Mesenchymal stem cell (in vitro differentiated cells and primary cell): ENCODE results near the gene SH3PXD2A.

Source experiments
- DNase-seq: peaks from one replicate; pipeline ENCODE4 v3.0.0-alpha.2; 2013
- H2AFZ ChIP-seq: one replicate; pipeline ENCODE4 v1.6.1; 2013; ENCODE audit warnings: low read depth, mild to moderate bottlenecking, control low read depth, inconsistent platforms, low read length, moderate library complexity
- H2AK5ac ChIP-seq: 2 replicates; pipeline ENCODE4 v1.6.1; 2013; ENCODE audit warnings: low read length, moderate library complexity, mild to moderate bottlenecking, inconsistent platforms; ENCODE audit not compliant: severe bottlenecking
- H2BK120ac ChIP-seq: one replicate; pipeline ENCODE4 v1.6.1; 2013; ENCODE audit warnings: low read depth, mild to moderate bottlenecking, inconsistent platforms, low read length, moderate library complexity
- H2BK12ac ChIP-seq, 2 experiments: one replicate each; pipeline ENCODE4 v1.6.1; 2013; ENCODE audit warnings: inconsistent platforms in 2 of 2, low read length in 2 of 2, mild to moderate bottlenecking in 2 of 2, moderate library complexity in 2 of 2, control low read depth in 1 of 2
- H2BK15ac ChIP-seq: one replicate; pipeline ENCODE4 v1.6.1; 2013; ENCODE audit warnings: mild to moderate bottlenecking, low read depth, inconsistent platforms; ENCODE audit not compliant: poor library complexity, severe bottlenecking
- H2BK5ac ChIP-seq: 2 replicates; pipeline ENCODE4 v1.6.1; 2013; ENCODE audit warnings: low read depth, mild to moderate bottlenecking, low read length, control low read depth, inconsistent platforms; ENCODE audit not compliant: poor library complexity, severe bottlenecking
- H3K14ac ChIP-seq, 2 experiments: one replicate each; pipeline ENCODE4 v1.6.1; 2013; ENCODE audit warnings: inconsistent platforms in 2 of 2, low read length in 2 of 2, control low read depth in 1 of 2, mild to moderate bottlenecking in 1 of 2, moderate library complexity in 1 of 2
- H3K18ac ChIP-seq, 2 experiments: one replicate each; pipeline ENCODE4 v1.6.1; 2013; ENCODE audit warnings: inconsistent platforms in 2 of 2, low read length in 2 of 2, control low read depth in 1 of 2, low read depth in 1 of 2, mild to moderate bottlenecking in 1 of 2
- H3K23ac ChIP-seq, 2 experiments: one replicate each; pipeline ENCODE4 v1.6.1; 2013; ENCODE audit warnings: inconsistent platforms in 2 of 2, low read length in 2 of 2, mild to moderate bottlenecking in 2 of 2, moderate library complexity in 2 of 2, control low read depth in 1 of 2
- H3K27ac ChIP-seq: 2 replicates; pipeline ENCODE4 v1.5.1; 2013; ENCODE audit warnings: mild to moderate bottlenecking, moderate library complexity, low read length, control low read depth, inconsistent platforms; ENCODE audit not compliant: poor library complexity, severe bottlenecking
- H3K27me3 ChIP-seq, 2 experiments: 2 replicates each; pipeline versions ENCODE4 v1.6.1 to v1.7.0; 2013; ENCODE audit warnings: low read length in 2 of 2, mild to moderate bottlenecking in 2 of 2, moderate library complexity in 2 of 2, control low read depth in 1 of 2, inconsistent platforms in 1 of 2; ENCODE audit not compliant: control insufficient read depth in 1 of 2, insufficient read depth in 1 of 2
- H3K36me3 ChIP-seq, 2 experiments: 2 replicates each; pipeline versions ENCODE4 v1.6.1 to v1.7.0; 2013; ENCODE audit warnings: low read length in 2 of 2, control low read depth in 1 of 2, inconsistent platforms in 1 of 2, low read depth in 1 of 2, mild to moderate bottlenecking in 1 of 2; ENCODE audit not compliant: insufficient read depth in 2 of 2, control insufficient read depth in 1 of 2
- H3K4ac ChIP-seq, 2 experiments: one replicate each; pipeline ENCODE4 v1.6.1; 2013; ENCODE audit warnings: inconsistent platforms in 2 of 2, low read length in 2 of 2, mild to moderate bottlenecking in 2 of 2, moderate library complexity in 2 of 2, control low read depth in 1 of 2, low read depth in 1 of 2
- H3K4me1 ChIP-seq: 2 replicates; pipeline ENCODE4 v1.6.1; 2013; ENCODE audit warnings: low read depth, low read length, control low read depth; ENCODE audit not compliant: control insufficient read depth, insufficient read depth
- H3K4me2 ChIP-seq: 2 replicates; pipeline ENCODE4 v1.6.1; 2013; ENCODE audit warnings: low read length, mild to moderate bottlenecking, inconsistent platforms; ENCODE audit not compliant: poor library complexity, severe bottlenecking
- H3K4me3 ChIP-seq, 2 experiments: 2 replicates each; pipeline versions ENCODE4 v1.5.1 to v1.7.0; 2013; ENCODE audit warnings: low read length in 2 of 2, mild to moderate bottlenecking in 2 of 2, control low read depth in 1 of 2, low read depth in 1 of 2; ENCODE audit not compliant: insufficient read depth in 1 of 2
- H3K79me1 ChIP-seq: replicated peaks from 2 replicates; pipeline ENCODE4 v1.6.1; 2013; ENCODE audit warnings: mild to moderate bottlenecking, control low read depth, low read length, inconsistent platforms; ENCODE audit not compliant: poor library complexity, severe bottlenecking
- H3K9ac ChIP-seq: 2 replicates; pipeline ENCODE4 v1.7.0; 2013; ENCODE audit warnings: mild to moderate bottlenecking, low read length, moderate library complexity
- H3K9me3 ChIP-seq: 2 replicates; pipeline ENCODE4 v1.7.0; 2013; ENCODE audit warnings: mild to moderate bottlenecking, low read length; ENCODE audit not compliant: control insufficient read depth
- H4K8ac ChIP-seq: one replicate; pipeline ENCODE4 v1.6.1; 2013; ENCODE audit warnings: inconsistent platforms, mild to moderate bottlenecking, low read length, moderate library complexity
- H4K91ac ChIP-seq: one replicate; pipeline ENCODE4 v1.6.1; 2013; ENCODE audit warnings: mild to moderate bottlenecking, low read length, inconsistent platforms
- WGBS: methylation state at CpG from one replicate; pipeline ENCODE4 v1.1.7; 2013; ENCODE audit warnings: mixed read lengths; 5-methylcytosine and 5-hydroxymethylcytosine counted together

SH3PXD2A gene

GRCh38 chr10:103676058-103676785 lies 179.2 kb downstream of the SH3PXD2A start:
- no peak for DNase-seq
- H3K14ac ChIP-seq = peak overlapping the region in 1 of 2 experiments; percentile 18
- WGBS = 71% methylated on average over 7 of the region's 7 CpGs

GRCh38 chr10:103673606-103674005 lies 181.8 kb downstream of the SH3PXD2A start:
- no peak overlapping the region for H4K91ac ChIP-seq
- no peak overlapping the region for H2BK15ac ChIP-seq
- H3K4ac ChIP-seq = no peak overlapping the region
- no peak overlapping the region for H4K8ac ChIP-seq
- H3K4me3 ChIP-seq = no peak overlapping the region
- WGBS = 98% methylated on average over 3 of the region's 3 CpGs
- H2AFZ ChIP-seq = no peak overlapping the region
- no peak overlapping the region for H3K18ac ChIP-seq
- no peaks in the 10 kb centered on the region for H3K27me3 ChIP-seq
- H3K27ac ChIP-seq = no peak overlapping the region
- no peaks in the 10 kb centered on the region for H3K79me1 ChIP-seq
- no peaks in the 10 kb centered on the region for H3K9me3 ChIP-seq
- no peak for DNase-seq
- H3K9ac ChIP-seq = peak overlapping the region; percentile 5
- H3K4me2 ChIP-seq = no peak overlapping the region
- no peak overlapping the region for H2BK120ac ChIP-seq
- H3K36me3 ChIP-seq = peaks cover 0 to 18% of the 10 kb centered on the region in 2 experiments
- H2AK5ac ChIP-seq = no peak overlapping the region
- no peak overlapping the region for H2BK12ac ChIP-seq
- no peak overlapping the region for H3K14ac ChIP-seq
- H3K4me1 ChIP-seq = peaks cover 22% of the 10 kb centered on the region
- H2BK5ac ChIP-seq = no peak overlapping the region
- H3K23ac ChIP-seq = no peak overlapping the region

More at GRCh38 chr10:103676058-103676785, 179.2 kb downstream of the SH3PXD2A start:
- Histone ChIP-seq H2AFZ (no peak overlapping the region), H2BK5ac (no peak overlapping the region), H3K9me3 (no peaks in the 10 kb centered on the region), H3K27me3 (no peaks in the 10 kb centered on the region), H3K4me1 (peaks cover 20% of the 10 kb centered on the region), H3K79me1 (no peaks in the 10 kb centered on the region), H3K23ac (no peak overlapping the region), H4K91ac (peak overlapping the region; percentile 67), H3K4me3 (peak overlapping the region in 1 of 2 experiments; percentile 76), H3K9ac (peak overlapping the region; percentile 93), H3K27ac (no peak overlapping the region), H4K8ac (peak overlapping the region; percentile 47), H2BK120ac (no peak overlapping the region), H3K4me2 (no peak overlapping the region), H2BK12ac (peak overlapping the region; percentile 75 to 84), H3K18ac (peak overlapping the region; percentile 16 to 54), H3K36me3 (peaks cover 0 to 11% of the 10 kb centered on the region in 2 experiments), H2AK5ac (no peak overlapping the region), H3K4ac (peak overlapping the region; percentile 32 to 64), H2BK15ac (peak overlapping the region; percentile 33)

GRCh38 chr10:103672345-103672744 lies 183.0 kb downstream of the SH3PXD2A start:
- no peak overlapping the region for H3K14ac ChIP-seq
- no peak overlapping the region for H2BK15ac ChIP-seq
- H3K27ac ChIP-seq = no peak overlapping the region
- peaks cover 2% of the 10 kb centered on the region for H3K79me1 ChIP-seq
- WGBS = 85% methylated on average over 7 of the region's 7 CpGs
- no peak overlapping the region for H4K91ac ChIP-seq
- peaks cover 18% of the 10 kb centered on the region for H3K4me1 ChIP-seq
- H3K23ac ChIP-seq = no peak overlapping the region
- no peak overlapping the region for H3K4me2 ChIP-seq
- H2AFZ ChIP-seq = no peak overlapping the region
- H3K4ac ChIP-seq = no peak overlapping the region
- H3K18ac ChIP-seq = no peak overlapping the region
- H3K9me3 ChIP-seq = no peaks in the 10 kb centered on the region
- peaks cover 0 to 18% of the 10 kb centered on the region in 2 experiments for H3K36me3 ChIP-seq
- no peak overlapping the region for H3K9ac ChIP-seq
- H2BK120ac ChIP-seq = no peak overlapping the region
- H3K27me3 ChIP-seq = no peaks in the 10 kb centered on the region
- no peak overlapping the region for H3K4me3 ChIP-seq
- no peak overlapping the region for H4K8ac ChIP-seq
- H2BK12ac ChIP-seq = no peak overlapping the region
- no peak overlapping the region for H2BK5ac ChIP-seq
- DNase-seq = no peak
- no peak overlapping the region for H2AK5ac ChIP-seq

GRCh38 chr10:103671126-103671895 lies 184.1 kb downstream of the SH3PXD2A start:
- H2AK5ac ChIP-seq = no peak overlapping the region
- H3K36me3 ChIP-seq = peaks cover 0 to 21% of the 10 kb centered on the region in 2 experiments
- no peak overlapping the region for H2BK5ac ChIP-seq
- no peak for DNase-seq
- H3K23ac ChIP-seq = no peak overlapping the region
- no peak overlapping the region for H3K14ac ChIP-seq
- H4K8ac ChIP-seq = no peak overlapping the region
- 88% methylated on average over 6 of the region's 10 CpGs for WGBS
- no peak overlapping the region for H3K4me3 ChIP-seq
- no peak overlapping the region for H2BK12ac ChIP-seq
- H2BK15ac ChIP-seq = no peak overlapping the region
- H3K9ac ChIP-seq = no peak overlapping the region
- H2AFZ ChIP-seq = no peak overlapping the region
- H3K9me3 ChIP-seq = no peaks in the 10 kb centered on the region
- H3K4ac ChIP-seq = peak overlapping the region in 1 of 2 experiments; percentile 13
- H4K91ac ChIP-seq = no peak overlapping the region
- no peak overlapping the region for H3K4me2 ChIP-seq
- no peak overlapping the region for H3K27ac ChIP-seq
- H3K79me1 ChIP-seq = peaks cover 2% of the 10 kb centered on the region
- no peak overlapping the region for H3K18ac ChIP-seq
- H2BK120ac ChIP-seq = no peak overlapping the region
- H3K4me1 ChIP-seq = peaks cover 16% of the 10 kb centered on the region
- no peaks in the 10 kb centered on the region for H3K27me3 ChIP-seq
